Muscle of leg (tissue), 11 donors: ENCODE data around the gene TLR1. TPM values are rescaled to one million over a fixed set of nuclear protein-coding genes. Genes with fewer than 3 reads are reported as not detected.
A peak's percentile ranks its signal among the peaks of the same experiment; 100 is the strongest.

Experiments
- DNase-seq: peaks from one replicate; pipeline ENCODE4 v3.0.0; 2013
- H3K27ac ChIP-seq: one replicate; pipeline ENCODE4 v1.5.1; 2013; ENCODE audit warnings: mild to moderate bottlenecking, low read length, control low read depth
- H3K27me3 ChIP-seq: one replicate; pipeline ENCODE4 v1.6.1; 2013; ENCODE audit warnings: low read length; ENCODE audit not compliant: control insufficient read depth, insufficient read depth
- H3K36me3 ChIP-seq: one replicate; pipeline ENCODE4 v1.6.1; 2013; ENCODE audit warnings: low read length; ENCODE audit not compliant: control insufficient read depth, insufficient read depth
- H3K4me1 ChIP-seq: one replicate; pipeline ENCODE4 v1.6.1; 2013; ENCODE audit warnings: low read length; ENCODE audit not compliant: control insufficient read depth, insufficient read depth
- H3K4me3 ChIP-seq: one replicate; pipeline ENCODE4 v1.5.1; 2013; ENCODE audit warnings: low read length, control low read depth
- H3K9me3 ChIP-seq: replicated peaks from 2 replicates; pipeline ENCODE4 v1.6.1; 2013; ENCODE audit warnings: low read depth, low read length; ENCODE audit not compliant: control insufficient read depth
- WGBS: methylation state at CpG from one replicate; pipeline ENCODE4 v1.1.5; 2013; ENCODE audit warnings: missing lambda C conversion rate; ENCODE audit not compliant: insufficient coverage; 5-methylcytosine and 5-hydroxymethylcytosine counted together
- polyA plus RNA-seq, 8 donors: library from polyadenylated mRNA; unstranded; fragments of 120-200 nt; gene quantifications; one replicate each; pipeline versions ENCODE4 v1.2.1 to v1.2.3, GENCODE V29; 2013; ENCODE audit warnings: inconsistent platforms in 1 of 8, low replicate concordance in 1 of 8; ENCODE audit not compliant: insufficient read length in 8 of 8, insufficient read depth in 1 of 8
- total RNA-seq: library from RNA; stranded (reverse); fragments of 120-200 nt; gene quantifications from one replicate; pipeline ENCODE4 v1.2.4, GENCODE V29; 2013

TLR1 gene
- total and polyA plus RNA-seq, 9 donors: 2.3 to 4.7 (median 2.9) TPM

DNA sequence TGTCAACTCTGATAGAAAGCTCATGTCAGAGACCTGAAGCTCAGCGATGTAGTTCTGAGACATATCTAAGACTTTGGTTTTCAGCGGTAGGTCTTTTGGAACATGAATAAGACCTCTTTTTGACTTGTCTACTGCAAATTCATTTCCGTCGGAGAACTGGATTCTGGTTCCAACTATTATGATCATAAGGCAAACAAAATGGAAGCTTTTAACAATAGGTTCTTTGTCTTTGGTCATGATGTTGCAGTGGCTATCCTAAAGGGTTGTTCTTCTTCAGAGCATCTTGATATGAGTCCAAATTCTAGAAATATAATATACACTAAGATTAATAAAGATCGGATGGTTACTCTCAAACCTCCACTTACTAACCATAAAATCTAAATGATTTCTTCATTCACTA is 24.6 kb upstream of the TLR1 start:
- Histone ChIP-seq H3K27me3 (no peaks in the 10 kb centered on the region), H3K4me3 (no peak overlapping the region), H3K36me3 (no peaks in the 10 kb centered on the region), H3K4me1 (no peaks in the 10 kb centered on the region), H3K27ac (no peak overlapping the region), H3K9me3 (no peaks in the 10 kb centered on the region)
- 93% methylated on average over 2 of the region's 5 CpGs for WGBS
- no peak for DNase-seq

DNA sequence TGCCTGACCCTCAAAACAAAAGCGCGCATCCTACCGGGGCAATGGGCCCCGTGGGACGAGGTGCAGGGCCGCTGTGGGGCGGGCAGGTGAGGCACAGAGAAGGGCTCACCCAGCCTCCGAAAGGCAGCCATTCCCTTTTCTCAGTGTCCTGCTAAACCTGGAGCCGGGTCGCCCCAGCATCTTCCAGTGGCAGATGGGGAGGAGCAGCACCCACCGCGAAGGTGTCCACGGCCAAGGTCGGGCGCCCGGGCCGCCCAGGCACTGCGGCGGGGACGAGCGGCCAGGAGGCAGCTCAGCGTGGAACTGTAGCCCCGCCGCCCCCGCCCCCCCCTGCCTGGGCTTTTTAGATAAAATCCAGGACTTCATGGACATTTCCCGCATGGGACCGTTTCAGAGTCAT is 19.2 kb upstream of the TLR1 start:
- 93% methylated on average over 27 of the region's 27 CpGs for WGBS
- H3K4me1 ChIP-seq: no peaks in the 10 kb centered on the region

DNA sequence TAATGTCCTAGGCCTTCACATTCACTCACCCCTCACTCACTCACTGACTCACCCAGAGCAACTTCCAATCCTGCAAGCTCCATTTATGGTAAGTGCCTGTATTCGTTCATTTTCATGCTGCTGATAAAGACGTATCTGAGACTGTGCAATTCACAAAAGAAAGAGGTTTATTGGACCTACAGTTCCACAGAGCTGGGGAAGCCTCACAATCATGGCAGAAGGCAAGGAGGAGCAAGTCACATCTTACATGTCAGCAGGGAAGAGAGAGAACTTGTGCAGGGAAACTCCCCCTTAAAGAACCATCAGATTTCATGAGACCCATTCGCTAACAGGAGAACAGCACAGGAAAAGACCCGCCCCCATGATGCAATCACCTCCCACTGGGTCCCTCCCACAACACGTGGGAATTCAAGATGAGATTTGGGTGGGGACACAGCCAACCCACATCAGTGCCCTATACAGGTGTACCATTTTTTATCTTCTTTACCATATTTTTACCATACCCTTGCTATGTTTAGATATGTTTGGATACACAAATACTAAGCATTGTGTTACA is 18.2 kb upstream of the TLR1 start:
- 89% methylated on average over 2 of the region's 5 CpGs for WGBS
- no peaks in the 10 kb centered on the region for H3K36me3 ChIP-seq

More for the DNA sequence above, 19.2 kb upstream of the TLR1 start:
- no peak for DNase-seq
- Histone ChIP-seq H3K9me3 (no peaks in the 10 kb centered on the region), H3K4me3 (no peak overlapping the region), H3K36me3 (no peaks in the 10 kb centered on the region), H3K27me3 (no peaks in the 10 kb centered on the region), H3K27ac (no peak overlapping the region)

DNA sequence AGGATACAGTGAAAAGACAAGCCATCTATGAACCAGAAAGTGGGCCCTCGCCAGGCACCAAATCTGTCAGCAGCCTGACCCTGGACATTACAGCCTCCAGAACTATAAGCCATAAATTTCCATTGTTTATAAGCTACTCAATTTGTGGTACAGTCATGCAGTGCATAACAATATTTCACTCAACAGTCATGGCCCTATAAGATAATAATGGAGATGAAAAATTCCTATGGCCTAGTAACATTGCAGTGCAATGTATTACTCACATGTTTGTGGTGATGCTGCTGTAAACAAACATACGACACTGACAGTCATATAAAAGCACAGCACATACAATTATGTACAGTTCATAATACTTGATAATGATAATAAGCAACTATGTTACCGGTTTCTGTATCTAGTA is 17.1 kb upstream of the TLR1 start:
- Histone ChIP-seq H3K4me3 (no peak overlapping the region), H3K27ac (no peak overlapping the region), H3K36me3 (no peaks in the 10 kb centered on the region), H3K9me3 (no peaks in the 10 kb centered on the region), H3K4me1 (no peaks in the 10 kb centered on the region), H3K27me3 (no peaks in the 10 kb centered on the region)
- no CpG with 5 or more reads among the region's 3 CpGs for WGBS
- DNase-seq: no peak

More for the DNA sequence above, 18.2 kb upstream of the TLR1 start:
- Histone ChIP-seq H3K4me3 (no peak overlapping the region), H3K9me3 (no peaks in the 10 kb centered on the region), H3K27ac (no peak overlapping the region), H3K4me1 (no peaks in the 10 kb centered on the region), H3K27me3 (no peaks in the 10 kb centered on the region)
- DNase-seq: no peak

DNA sequence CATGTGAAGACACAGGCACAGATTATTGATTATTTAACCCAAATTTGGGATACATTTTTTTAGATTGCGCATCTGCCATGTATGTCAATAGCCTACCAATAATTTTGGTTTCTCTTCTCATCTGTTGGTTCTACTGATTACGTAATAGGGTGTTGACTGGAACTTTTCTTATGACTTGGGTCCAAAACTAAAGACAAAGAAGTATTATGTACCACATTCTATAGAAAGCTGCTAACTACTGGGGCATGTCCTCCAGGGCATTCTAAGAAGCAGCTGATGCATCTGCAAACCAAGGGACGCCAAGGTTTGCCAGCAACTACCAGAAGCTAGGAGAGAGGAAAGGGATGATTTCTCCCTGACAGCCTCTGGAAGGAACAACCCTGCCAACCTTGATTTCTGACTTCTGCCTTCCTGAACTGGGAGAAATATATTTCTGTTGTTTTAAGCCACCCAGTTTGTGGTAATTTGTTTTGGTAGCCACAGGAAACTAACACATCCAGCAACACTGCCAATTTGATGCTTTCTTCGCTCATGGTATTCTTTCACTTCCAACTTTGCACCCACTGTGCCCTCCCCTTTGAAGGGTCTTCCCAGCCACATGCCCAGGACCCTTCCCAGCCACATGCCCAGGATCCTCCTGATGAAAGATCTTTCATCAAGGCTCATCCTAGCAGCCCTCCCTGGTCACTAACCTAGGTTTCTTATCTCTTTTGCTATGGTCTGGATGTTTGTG is 15.9 kb upstream of the TLR1 start:
- H3K4me3 ChIP-seq: no peak overlapping the region
- H3K27me3 ChIP-seq: no peaks in the 10 kb centered on the region
- no CpG with 5 or more reads among the region's 4 CpGs for WGBS
- H3K36me3 ChIP-seq: no peaks in the 10 kb centered on the region
- H3K4me1 ChIP-seq: no peaks in the 10 kb centered on the region
- H3K27ac ChIP-seq: no peak overlapping the region
- no peak for DNase-seq
- H3K9me3 ChIP-seq: no peaks in the 10 kb centered on the region

DNA sequence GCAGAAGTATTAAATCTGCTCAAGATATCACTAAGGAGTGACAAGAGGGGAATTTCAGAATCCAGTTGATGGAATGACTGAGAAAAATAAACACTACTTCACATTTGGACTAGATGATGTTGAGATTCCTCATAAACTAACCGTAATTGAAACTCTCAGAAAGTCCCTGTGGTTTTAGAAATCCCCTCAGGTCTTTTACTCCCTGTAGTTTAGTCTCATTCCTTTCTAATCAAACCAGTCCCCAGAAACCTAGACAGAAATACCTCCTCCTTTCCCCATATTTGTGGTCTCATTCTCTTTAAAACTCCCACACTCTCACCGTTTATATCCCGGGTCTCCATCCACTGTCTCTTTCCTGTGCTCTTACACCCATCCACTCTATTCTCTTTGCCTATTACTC is 15.0 kb upstream of the TLR1 start:
- Histone ChIP-seq H3K9me3 (no peaks in the 10 kb centered on the region), H3K36me3 (no peaks in the 10 kb centered on the region), H3K4me1 (no peaks in the 10 kb centered on the region), H3K27ac (no peak overlapping the region), H3K4me3 (no peak overlapping the region), H3K27me3 (no peaks in the 10 kb centered on the region)
- 78% methylated on average over 3 of the region's 3 CpGs for WGBS
- DNase-seq: no peak

DNA sequence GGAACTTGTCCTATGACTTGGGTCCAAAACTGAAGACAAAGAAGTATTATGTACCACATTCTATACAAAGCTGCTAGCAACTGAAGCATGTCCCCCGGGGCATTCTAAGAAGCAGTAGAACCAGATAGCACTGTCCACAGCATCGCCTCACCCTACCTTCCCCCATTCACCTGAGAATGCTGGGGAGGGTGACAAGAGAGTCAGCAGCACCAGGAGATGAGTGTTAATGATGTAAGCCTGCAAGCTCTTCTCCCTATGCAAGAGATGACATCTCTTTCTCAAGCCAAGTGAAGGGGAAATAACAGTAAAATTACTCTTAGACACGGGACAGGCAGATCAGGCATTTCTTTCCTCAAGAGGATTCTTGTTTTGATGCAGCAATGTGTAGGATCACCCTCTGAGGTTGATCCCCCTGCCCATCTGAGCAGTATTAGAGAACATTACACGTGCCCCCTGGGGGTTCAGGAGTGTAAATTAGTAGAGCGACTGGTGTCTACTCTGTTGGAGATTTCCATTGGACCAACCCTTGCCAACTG is 13.9 kb upstream of the TLR1 start:
- no peaks in the 10 kb centered on the region for H3K9me3 ChIP-seq
- no peaks in the 10 kb centered on the region for H3K27me3 ChIP-seq
- no peaks in the 10 kb centered on the region for H3K36me3 ChIP-seq
- no peak overlapping the region for H3K27ac ChIP-seq
- WGBS: no CpG with 5 or more reads among the region's 5 CpGs
- no peak for DNase-seq
- H3K4me3 ChIP-seq: no peak overlapping the region
- no peaks in the 10 kb centered on the region for H3K4me1 ChIP-seq

DNA sequence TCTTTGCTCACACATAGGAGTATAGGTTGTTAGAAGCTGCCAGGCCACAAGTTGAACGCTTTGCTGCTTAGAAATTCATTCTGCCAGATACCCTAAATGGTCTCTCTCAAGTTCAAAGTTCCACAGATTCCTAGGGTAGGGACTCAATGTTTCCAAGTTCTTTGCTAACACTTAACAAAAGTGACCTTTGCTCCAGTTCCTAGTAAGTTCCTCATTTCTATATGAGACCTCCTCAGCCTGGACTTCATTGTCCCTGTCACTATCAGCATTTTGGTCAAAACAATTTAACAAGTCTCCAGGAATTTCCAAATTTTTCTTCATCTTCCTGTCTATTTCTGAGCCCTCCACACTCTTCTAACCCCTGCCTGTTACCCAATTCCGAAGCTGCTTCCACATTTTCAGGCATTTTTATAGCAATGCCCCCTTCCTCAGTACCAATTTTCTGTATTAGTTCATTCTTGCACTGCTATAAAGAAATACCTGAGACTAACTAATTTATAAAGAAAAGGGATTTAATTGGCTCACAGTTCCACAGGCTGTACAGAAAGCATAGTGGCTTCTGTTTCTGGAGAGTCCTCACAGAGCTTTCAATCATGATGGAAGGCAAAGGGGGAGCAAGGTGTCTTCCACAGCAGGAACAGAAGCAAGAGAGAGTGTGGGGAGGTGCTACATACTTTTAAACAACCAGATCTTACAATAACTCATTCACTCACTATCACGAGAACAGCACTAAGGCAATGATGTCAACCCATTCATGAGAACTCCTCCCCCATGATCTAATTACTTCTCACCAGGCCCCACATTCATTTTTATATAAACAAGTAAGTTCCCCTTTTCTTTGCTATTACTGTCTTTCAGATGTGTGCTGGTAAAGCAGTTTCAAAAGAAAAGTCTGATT is 11.5 kb upstream of the TLR1 start:
- Histone ChIP-seq H3K27ac (peak overlapping the region; percentile 33), H3K4me1 (no peaks in the 10 kb centered on the region), H3K36me3 (no peaks in the 10 kb centered on the region), H3K4me3 (no peak overlapping the region), H3K27me3 (no peaks in the 10 kb centered on the region), H3K9me3 (no peaks in the 10 kb centered on the region)
- WGBS: 93% methylated on average over 2 of the region's 3 CpGs
- peak; percentile 58 for DNase-seq

DNA sequence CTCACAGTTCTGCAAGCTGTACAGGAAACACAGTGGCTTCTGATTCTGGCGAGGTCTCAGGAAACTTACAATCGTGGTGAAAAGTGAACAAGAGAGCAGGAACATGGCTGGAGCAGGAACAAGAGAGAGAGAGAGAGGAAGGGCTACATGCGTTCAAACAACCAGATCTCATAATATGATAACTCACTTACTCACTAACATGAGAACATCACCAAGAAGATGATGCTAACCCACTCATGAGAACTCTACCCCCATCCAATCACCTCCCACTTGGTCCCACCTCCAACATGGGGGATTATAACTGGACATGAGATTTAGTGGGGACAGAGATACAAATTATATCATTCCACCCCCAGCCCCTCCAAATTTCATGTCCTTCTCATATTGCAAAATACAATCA is 9.8 kb upstream of the TLR1 start:
- no peak for DNase-seq
- H3K36me3 ChIP-seq: no peaks in the 10 kb centered on the region
- H3K27ac ChIP-seq: no peak overlapping the region
- H3K9me3 ChIP-seq: no peaks in the 10 kb centered on the region
- H3K4me1 ChIP-seq: no peaks in the 10 kb centered on the region
- no CpG with 5 or more reads among the region's 3 CpGs for WGBS
- no peak overlapping the region for H3K4me3 ChIP-seq
- H3K27me3 ChIP-seq: no peaks in the 10 kb centered on the region

DNA sequence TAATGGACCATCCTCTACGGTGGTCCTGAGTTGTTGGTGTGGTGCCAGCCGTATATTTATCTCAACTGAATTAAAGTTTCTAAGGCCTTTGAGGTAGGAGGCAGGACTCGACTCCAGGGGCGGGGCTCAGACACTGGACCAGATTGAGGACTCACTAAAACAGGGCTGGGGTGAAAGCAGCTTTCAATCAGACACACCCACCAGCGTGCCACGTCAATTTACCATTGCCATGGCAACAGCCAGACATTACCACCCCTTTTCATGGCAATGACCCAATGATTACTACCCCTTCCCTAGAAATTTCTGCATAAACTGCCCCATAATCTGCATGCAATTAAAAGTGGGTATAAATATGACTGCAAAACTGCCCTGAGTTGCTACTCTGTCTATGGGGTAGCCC is 6.7 kb upstream of the TLR1 start:
- no peak overlapping the region for H3K4me3 ChIP-seq
- H3K27ac ChIP-seq: no peak overlapping the region
- no peak for DNase-seq
- H3K9me3 ChIP-seq: no peaks in the 10 kb centered on the region
- no peaks in the 10 kb centered on the region for H3K4me1 ChIP-seq
- no peaks in the 10 kb centered on the region for H3K36me3 ChIP-seq
- no CpG with 5 or more reads among the region's 6 CpGs for WGBS
- no peaks in the 10 kb centered on the region for H3K27me3 ChIP-seq
